Cardiac fibroblast (primary cell): ENCODE results near the gene CTF1.

Source experiments
- DNase-seq, 2 donors: peaks; one replicate each; pipeline versions ENCODE4 v3.0.0 to v3.0.0-alpha.2; 2010; ENCODE audit warnings: low read depth in 2 of 2
- H3K4me3 ChIP-seq, 2 donors: replicated peaks in 1 of 2; 1 replicate in 1 of 2; 2 replicates in 1 of 2; pipeline ENCODE4 v1.5.1; 2011; ENCODE audit warnings: low read depth in 2 of 2, low read length in 2 of 2, mild to moderate bottlenecking in 2 of 2, moderate library complexity in 1 of 2
- CTCF ChIP-seq: IDR thresholded peaks from one replicate; pipeline ENCODE4 v1.5.1; 2011; ENCODE audit warnings: low read depth, mild to moderate bottlenecking, low read length, inconsistent platforms

The CTF1 gene

GRCh38 chr16:30866031-30866430 is 30.4 kb upstream of the CTF1 start:
- DNase-seq, result no peak
- H3K4me3 ChIP-seq, result no peak overlapping the region
- TF ChIP-seq CTCF, result no peak

- peak; percentile 23 for TF ChIP-seq CTCF
- no peak overlapping the region for H3K4me3 ChIP-seq
- DNase-seq, result peak; percentile 20 to 27
Measured at GRCh38 chr16:30867747-30868146, 28.7 kb upstream of the CTF1 start.

- no peak for TF ChIP-seq CTCF
Measured at GRCh38 chr16:30870904-30871303, 25.5 kb upstream of the CTF1 start.

GRCh38 chr16:30874244-30874820 is 22.1 kb upstream of the CTF1 start:
- TF ChIP-seq CTCF, result no peak
- no peak for DNase-seq
- peak overlapping the region; percentile 86 to 97 for H3K4me3 ChIP-seq

More at GRCh38 chr16:30870904-30871303, 25.5 kb upstream of the CTF1 start:
- DNase-seq, result no peak
- H3K4me3 ChIP-seq, result no peak overlapping the region

- DNase-seq, result peak; percentile 90 to 92
- no peak for TF ChIP-seq CTCF
- peak overlapping the region; percentile 86 to 97 for H3K4me3 ChIP-seq
Measured at GRCh38 chr16:30874821-30875717, 21.3 kb upstream of the CTF1 start.

GRCh38 chr16:30875871-30876801 is 20.3 kb upstream of the CTF1 start:
- DNase-seq, result peak in 1 of 2 donors; percentile 17
- TF ChIP-seq CTCF, result no peak
- peak overlapping the region; percentile 86 to 97 for H3K4me3 ChIP-seq
